GM12878 (cell line): ENCODE results near the gene PREX1.

ENCODE experiments used
- ATF3 ChIP-seq: IDR thresholded peaks from 2 replicates; pipeline ENCODE4 v1.6.1; 2011; ENCODE audit warnings: low read depth, mild to moderate bottlenecking, low read length, moderate library complexity, borderline replicate concordance; ENCODE audit errors: extremely low read depth
- FOS ChIP-seq: IDR thresholded peaks from 3 replicates; pipeline ENCODE4 v1.6.1; 2011; ENCODE audit warnings: borderline replicate concordance; ENCODE audit not compliant: insufficient read length; ENCODE audit errors: extremely low read depth
- IRF3 ChIP-seq: fragments of 450-650 bp; IDR thresholded peaks from 2 replicates; pipeline ENCODE4 v1.6.1; 2014; ENCODE audit warnings: mild to moderate bottlenecking

DNA sequence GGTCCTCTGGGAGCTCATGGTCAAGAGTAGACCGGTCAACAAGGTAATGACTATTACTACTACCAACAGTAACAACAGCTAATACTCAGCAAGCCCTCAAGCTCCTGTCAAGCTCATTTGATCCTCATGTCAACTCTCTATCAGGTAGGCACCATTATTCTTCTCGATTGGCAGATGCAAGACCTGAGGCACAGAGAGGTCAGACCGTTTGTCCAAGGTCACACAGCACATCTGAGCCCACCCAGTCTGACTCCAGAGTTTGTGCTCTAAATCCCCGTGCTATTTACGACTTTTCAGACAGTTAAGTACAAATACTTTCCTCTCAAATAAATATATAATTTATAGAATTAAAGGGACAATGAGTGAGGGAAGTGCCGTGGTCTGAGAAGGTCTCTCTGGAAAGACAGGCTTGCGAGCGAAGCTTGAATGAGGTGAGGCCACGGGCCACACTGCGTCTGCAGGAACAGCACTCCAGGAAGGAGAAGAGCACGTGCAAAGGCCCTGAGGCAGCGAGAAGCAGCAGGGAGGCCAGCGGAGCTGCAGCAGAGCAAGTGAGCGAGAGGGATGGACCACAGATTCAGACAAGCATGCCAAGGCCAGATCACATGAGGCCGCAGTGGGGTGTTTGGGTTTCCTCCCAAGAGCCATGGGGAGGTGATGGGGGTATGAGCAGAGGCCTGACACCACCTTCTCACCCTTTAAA is 117.3 kb downstream of the PREX1 start:
- TF ChIP-seq ATF3 (no peak), FOS (no peak), IRF3 (no peak)
